Esophagus squamous epithelium (tissue), 4 donors: ENCODE data around the gene SCAMP5.

Experiments used
- POLR2A ChIP-seq, 4 donors: fragments of 450-650 bp; IDR thresholded peaks; one replicate each; pipeline ENCODE4 v1.6.1; 2017; ENCODE audit warnings: antibody characterized with exemption in 4 of 4, mild to moderate bottlenecking in 4 of 4, moderate library complexity in 3 of 4
- TF ChIP-seq, protein P1 (sequence below), 6 experiments: fragments of 450-650 bp in 4 of 6; fragments of 200-600 bp in 2 of 6; sonication (generic) in 2 of 6; IDR thresholded peaks; one replicate each; pipeline ENCODE4 v1.5.1; 2016 to 2019; ENCODE audit warnings: antibody characterized with exemption in 6 of 6, mild to moderate bottlenecking in 4 of 6, moderate library complexity in 4 of 6

DNA sequence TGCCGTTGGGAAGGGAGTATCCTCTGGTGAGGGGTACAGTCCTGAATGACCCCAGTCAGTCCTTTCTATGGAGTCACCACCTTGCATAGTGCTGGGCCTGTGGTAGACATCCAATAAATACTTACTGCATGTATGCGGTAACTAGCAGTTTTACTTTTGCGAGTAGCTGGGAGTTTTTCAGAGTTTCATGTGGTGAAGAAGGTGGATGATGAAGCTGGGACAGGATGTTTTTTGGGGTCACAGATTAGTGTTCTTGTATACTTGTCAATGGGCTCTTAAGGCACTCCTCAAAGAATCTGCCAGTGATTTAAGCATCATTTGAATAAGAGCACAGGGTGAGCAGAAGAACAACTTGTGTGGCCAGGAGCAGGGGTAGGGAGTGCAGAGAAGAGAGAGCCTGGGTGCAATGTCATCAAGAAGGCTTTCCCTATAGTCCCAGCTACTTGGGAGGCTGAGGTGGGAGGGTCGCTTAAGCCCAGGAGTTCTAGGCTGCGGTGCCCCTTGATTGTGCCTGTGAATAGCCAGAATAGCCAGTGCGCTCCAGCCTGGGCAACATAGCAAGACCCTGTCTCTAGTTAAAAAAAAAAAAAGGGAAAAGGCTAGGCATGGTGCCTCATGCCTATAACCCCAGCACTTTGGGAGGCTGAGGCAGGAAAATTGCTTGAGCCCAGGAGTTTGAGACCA is 50.1 kb downstream of the SCAMP5 start:
- TF ChIP-seq, protein P1, sequence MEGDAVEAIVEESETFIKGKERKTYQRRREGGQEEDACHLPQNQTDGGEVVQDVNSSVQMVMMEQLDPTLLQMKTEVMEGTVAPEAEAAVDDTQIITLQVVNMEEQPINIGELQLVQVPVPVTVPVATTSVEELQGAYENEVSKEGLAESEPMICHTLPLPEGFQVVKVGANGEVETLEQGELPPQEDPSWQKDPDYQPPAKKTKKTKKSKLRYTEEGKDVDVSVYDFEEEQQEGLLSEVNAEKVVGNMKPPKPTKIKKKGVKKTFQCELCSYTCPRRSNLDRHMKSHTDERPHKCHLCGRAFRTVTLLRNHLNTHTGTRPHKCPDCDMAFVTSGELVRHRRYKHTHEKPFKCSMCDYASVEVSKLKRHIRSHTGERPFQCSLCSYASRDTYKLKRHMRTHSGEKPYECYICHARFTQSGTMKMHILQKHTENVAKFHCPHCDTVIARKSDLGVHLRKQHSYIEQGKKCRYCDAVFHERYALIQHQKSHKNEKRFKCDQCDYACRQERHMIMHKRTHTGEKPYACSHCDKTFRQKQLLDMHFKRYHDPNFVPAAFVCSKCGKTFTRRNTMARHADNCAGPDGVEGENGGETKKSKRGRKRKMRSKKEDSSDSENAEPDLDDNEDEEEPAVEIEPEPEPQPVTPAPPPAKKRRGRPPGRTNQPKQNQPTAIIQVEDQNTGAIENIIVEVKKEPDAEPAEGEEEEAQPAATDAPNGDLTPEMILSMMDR (IDR thresholded peaks at IDR 0.05) = no peak
- no peak for TF ChIP-seq POLR2A (IDR thresholded peaks at IDR 0.05)
